ENCODE measurements around the gene LRMDA.

- no peak for TF ChIP-seq CTCF (tag by site-specific recombination; IDR thresholded peaks at IDR 0.05)
- no peak for TF ChIP-seq REPIN1 (tag by site-specific recombination; IDR thresholded peaks at IDR 0.05; ENCODE audit: low read depth)
- no peak for TF ChIP-seq ATF2 (tag by site-specific recombination; IDR thresholded peaks at IDR 0.05; ENCODE audit: low read depth)
Observed at GRCh38 chr10:76338187-76338586, 906.8 kb downstream of the LRMDA start.
